Nephron progenitor cell (in vitro differentiated cells): ENCODE data around the gene HSPB6.
A peak's percentile ranks its signal among the peaks of the same experiment; 100 is the strongest.

Source experiments
- DNase-seq: peaks from one replicate; pipeline ENCODE4 v3.0.0; 2021
- H3K27ac Mint-ChIP-seq: 2 replicates; pipeline ENCODE4 v1.8.0; 2021; ENCODE audit warnings: mild to moderate bottlenecking, moderate library complexity, mixed read lengths
- H3K27me3 Mint-ChIP-seq: 2 replicates; pipeline ENCODE4 v1.8.0; 2021; ENCODE audit warnings: mild to moderate bottlenecking, low read depth, mixed read lengths; ENCODE audit not compliant: poor library complexity
- H3K36me3 Mint-ChIP-seq: 2 replicates; pipeline ENCODE4 v1.8.0; 2021; ENCODE audit warnings: low read depth, mixed read lengths
- H3K4me1 Mint-ChIP-seq: 2 replicates; pipeline ENCODE4 v1.8.0; 2021; ENCODE audit warnings: mixed read lengths
- H3K4me3 Mint-ChIP-seq: 2 replicates; pipeline ENCODE4 v1.8.0; 2021; ENCODE audit warnings: mild to moderate bottlenecking, moderate library complexity, mixed read lengths
- H3K9me3 Mint-ChIP-seq: 2 replicates; pipeline ENCODE4 v1.8.0; 2021; ENCODE audit warnings: mild to moderate bottlenecking, moderate library complexity, mixed read lengths
- TF ChIP-seq, protein P1 (sequence below): fragments of 200-600 bp; sonication (generic); IDR thresholded peaks from 2 replicates; pipeline ENCODE4 v1.5.0; 2021; ENCODE audit warnings: antibody characterized with exemption

The HSPB6 gene

DNA sequence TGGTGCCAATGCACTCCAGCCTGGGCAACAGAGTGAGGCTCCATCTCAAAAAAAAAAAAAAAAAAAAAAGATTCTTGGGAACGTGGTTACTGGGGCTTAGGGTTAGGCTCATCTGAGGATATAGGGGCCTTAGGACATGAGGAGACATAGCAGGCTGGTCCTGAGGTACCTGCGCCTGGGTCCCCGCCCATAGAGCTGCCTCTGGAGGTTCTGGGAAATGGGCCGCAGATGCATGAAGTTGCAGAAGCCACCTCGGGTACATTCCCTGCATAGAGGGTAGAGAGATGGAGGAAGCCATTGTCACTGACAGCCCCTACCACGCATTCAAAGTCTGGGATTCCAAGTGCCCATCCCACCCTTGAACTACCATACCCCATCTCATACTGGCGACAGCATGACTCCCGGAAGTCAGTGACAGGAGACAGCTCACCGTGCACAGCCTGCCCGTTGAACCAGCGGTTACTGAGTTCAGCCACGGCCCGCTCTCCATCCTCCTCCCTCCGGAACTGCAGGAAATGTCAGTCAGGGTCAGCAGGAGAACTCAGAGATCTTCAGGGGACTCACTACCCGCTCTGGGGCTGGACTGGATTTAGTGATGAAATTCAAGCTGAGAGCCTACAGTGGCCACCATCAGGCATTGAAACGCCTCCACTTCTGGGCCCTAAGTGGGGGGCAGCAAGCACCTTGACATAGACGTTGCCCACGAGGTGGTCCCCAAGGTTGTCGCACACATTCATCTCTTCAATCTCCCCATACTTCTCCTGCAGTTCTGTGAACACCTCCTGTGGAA lies 13.0 kb downstream of the HSPB6 start:
- Mint-ChIP-seq H3K9me3 (no peaks in the 10 kb centered on the region), H3K4me1 (peaks cover 61% of the 10 kb centered on the region), H3K4me3 (peak overlapping the region; percentile 100), H3K27ac (no peak overlapping the region), H3K36me3 (peaks cover 6% of the 10 kb centered on the region), H3K27me3 (peaks cover 2% of the 10 kb centered on the region)
- TF ChIP-seq, protein P1, sequence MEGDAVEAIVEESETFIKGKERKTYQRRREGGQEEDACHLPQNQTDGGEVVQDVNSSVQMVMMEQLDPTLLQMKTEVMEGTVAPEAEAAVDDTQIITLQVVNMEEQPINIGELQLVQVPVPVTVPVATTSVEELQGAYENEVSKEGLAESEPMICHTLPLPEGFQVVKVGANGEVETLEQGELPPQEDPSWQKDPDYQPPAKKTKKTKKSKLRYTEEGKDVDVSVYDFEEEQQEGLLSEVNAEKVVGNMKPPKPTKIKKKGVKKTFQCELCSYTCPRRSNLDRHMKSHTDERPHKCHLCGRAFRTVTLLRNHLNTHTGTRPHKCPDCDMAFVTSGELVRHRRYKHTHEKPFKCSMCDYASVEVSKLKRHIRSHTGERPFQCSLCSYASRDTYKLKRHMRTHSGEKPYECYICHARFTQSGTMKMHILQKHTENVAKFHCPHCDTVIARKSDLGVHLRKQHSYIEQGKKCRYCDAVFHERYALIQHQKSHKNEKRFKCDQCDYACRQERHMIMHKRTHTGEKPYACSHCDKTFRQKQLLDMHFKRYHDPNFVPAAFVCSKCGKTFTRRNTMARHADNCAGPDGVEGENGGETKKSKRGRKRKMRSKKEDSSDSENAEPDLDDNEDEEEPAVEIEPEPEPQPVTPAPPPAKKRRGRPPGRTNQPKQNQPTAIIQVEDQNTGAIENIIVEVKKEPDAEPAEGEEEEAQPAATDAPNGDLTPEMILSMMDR = no peak
- no peak for DNase-seq

DNA sequence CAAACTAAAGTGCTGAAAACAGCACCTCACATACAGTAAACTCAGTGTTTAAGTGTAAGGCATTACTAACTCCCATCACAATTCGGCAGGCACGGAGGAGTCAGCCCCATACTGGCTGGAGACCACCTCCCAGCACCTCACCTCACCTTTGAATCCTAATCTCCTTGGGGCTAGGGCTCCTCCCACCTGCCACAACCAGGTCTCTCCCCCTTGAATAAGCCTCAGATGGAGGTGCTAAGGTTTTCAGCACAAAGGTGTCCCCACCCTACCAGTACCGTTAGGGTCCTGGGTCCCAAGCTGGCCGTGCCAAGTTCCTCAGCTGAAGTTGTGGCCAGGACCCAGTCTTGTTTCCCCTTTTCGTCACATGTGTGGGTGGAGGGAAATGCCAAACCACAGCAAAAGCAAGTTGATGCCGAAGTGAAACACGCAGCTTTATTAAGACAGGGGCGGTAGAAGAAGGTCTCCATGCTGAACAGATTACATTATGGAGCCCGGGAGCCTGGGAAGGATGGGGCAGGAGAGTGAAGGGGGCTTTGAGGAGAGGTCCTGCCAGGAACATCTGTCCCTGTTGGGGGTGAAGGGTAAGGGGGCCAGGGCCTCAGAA lies 14.6 kb downstream of the HSPB6 start, which contains the start of gene IGFLR1:
TSS of gene IGFLR1 (minus strand) at position 332 of the 604 bp plus-strand sequence. CDS start 1,272 bp downstream, outside the sequence.
- DNase-seq = no peak
- Mint-ChIP-seq H3K4me3 (peak within 1 kb of the TSS; percentile 74), H3K36me3 (peaks cover 14% of the 10 kb centered on the region), H3K9me3 (no peaks in the 10 kb centered on the region), H3K27ac (no peak within 1 kb of the TSS), H3K27me3 (peaks cover 2% of the 10 kb centered on the region), H3K4me1 (peaks cover 46% of the 10 kb centered on the region)
- TF ChIP-seq, protein P1 = no peak

DNA sequence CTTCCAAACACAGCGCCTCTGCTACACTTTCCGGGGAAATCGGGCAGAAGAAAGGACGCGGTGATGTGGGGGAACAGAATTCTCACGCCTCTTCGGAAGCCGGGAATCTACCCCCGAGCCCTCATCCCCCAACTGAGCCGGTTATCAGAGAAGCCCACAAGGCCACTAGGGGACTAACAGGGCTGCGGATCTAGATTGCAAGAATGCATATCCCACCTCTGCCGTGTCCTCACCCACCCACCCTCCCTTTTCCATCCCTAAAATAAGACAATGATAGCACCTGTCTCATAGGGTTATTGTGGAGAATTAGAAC lies 15.7 kb downstream of the HSPB6 start:
- TF ChIP-seq, protein P1 = peak; percentile 11
- Mint-ChIP-seq H3K4me1 (peaks cover 36% of the 10 kb centered on the region), H3K4me3 (peak overlapping the region; percentile 85), H3K27ac (peak overlapping the region; percentile 98), H3K9me3 (no peaks in the 10 kb centered on the region), H3K27me3 (peaks cover 2% of the 10 kb centered on the region), H3K36me3 (peaks cover 20% of the 10 kb centered on the region)
- DNase-seq = no peak

DNA sequence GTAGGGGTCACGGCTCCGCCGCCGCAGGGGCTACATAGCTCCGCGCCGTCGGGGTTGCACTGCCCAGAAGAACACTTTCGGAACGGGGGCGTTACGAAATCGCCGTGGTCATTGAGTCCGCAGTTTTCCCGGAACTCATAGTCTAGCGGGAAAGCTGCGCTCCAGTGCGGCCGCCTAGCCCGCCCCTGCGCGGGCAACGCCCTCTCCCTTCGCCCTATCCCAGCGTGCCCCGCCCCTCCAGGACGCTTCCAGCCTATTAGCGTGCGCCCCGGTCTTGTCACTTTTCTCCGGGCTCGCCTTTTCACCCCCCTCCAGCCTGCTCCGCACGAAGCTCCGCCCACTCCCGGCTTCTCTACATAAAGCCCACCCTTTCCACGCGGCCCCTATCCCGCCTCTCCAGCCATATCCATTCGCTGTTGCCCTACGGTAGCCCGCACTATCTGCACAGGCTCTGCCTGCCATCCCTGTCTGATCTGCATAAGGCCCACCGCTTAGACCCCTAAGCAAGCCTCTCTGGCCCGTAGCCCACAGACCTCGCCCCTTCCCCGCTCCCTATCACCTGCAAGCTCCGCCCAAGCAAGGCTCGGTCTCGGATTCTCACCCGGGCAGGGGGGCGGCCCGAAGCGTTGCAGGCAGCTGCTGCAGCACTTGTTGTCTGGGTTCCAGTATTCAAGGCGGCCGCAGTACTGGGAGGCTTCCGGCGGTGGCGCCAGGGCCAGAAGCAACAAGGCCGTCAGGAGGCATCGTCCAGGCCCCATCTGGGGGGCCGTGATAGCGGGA lies 16.2 kb downstream of the HSPB6 start:
- Mint-ChIP-seq H3K36me3 (peaks cover 23% of the 10 kb centered on the region), H3K4me1 (peaks cover 30% of the 10 kb centered on the region), H3K4me3 (peak overlapping the region; percentile 85), H3K27me3 (peaks cover 2% of the 10 kb centered on the region), H3K9me3 (no peaks in the 10 kb centered on the region), H3K27ac (peak overlapping the region; percentile 98)
- TF ChIP-seq, protein P1 = peak; percentile 26
- peak; percentile 98 for DNase-seq

DNA sequence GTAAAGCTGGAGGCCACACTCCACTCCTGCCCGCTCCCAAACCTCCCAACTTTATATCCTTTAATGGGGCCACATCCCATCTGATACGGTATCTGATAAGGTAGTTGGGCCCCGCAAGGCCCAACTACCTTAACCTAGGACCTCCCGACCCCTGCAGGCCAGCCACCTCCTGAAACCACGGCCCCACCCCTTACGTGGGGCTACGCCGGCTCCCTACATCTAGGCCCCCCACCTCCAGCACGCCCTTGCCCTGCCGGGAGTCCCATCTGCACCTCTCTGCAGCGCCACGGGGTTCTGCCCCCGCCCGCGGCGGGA lies 16.8 kb downstream of the HSPB6 start:
- H3K4me1 Mint-ChIP-seq = peaks cover 28% of the 10 kb centered on the region
- no peak for DNase-seq
- no peaks in the 10 kb centered on the region for H3K9me3 Mint-ChIP-seq
- TF ChIP-seq, protein P1 = no peak
- peaks cover 3% of the 10 kb centered on the region for H3K27me3 Mint-ChIP-seq
- peak overlapping the region; percentile 85 for H3K4me3 Mint-ChIP-seq
- no peak overlapping the region for H3K27ac Mint-ChIP-seq
- H3K36me3 Mint-ChIP-seq = peaks cover 26% of the 10 kb centered on the region
